ENCODE data around the gene PDE5A. TPM values are rescaled to one million over a fixed set of nuclear protein-coding genes. Genes with fewer than 3 reads are reported as not detected.
"Not testable (repeated sequence)": the region's sequence is repeated elsewhere in the genome, so short reads cannot be mapped to it uniquely, and the experiment has no call there.

Gene PDE5A
- polyA plus RNA-seq, 3 donors: 3.3 to 7.4 (median 7.1) TPM

DNA sequence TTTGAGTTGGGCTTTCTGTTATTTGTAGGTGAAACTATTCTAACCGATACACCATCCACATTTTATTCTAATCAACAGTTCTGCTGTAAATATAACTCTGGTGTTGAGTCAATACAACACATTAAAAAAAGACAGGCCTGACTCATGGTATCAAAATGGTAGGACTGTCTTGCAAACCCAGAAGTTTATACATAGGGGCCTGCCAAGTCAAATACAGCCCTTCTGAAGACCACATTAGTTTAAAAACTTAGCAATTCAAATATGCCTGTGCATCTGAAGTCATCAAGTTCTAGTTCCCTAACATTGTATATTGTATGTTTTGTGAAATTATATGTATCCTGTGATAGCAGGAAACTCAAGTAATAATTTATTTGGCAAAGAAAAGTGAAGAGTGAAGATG is 24.4 kb upstream of the PDE5A start:
- whole genome bisulfite sequencing, 3 donors: 78 to 99% (median 91%) methylated on average over 1 of the region's 1 CpG
- no peak overlapping the region for H3K27ac ChIP-seq (ENCODE audit: low read depth, low read length)

GRCh38 chr4:119648398-119648797 is 19.8 kb upstream of the PDE5A start:
- no peak overlapping the region for H3K27ac ChIP-seq (ENCODE audit: low read depth, low read length)
- 77 to 88% (median 79%) methylated on average over 2 of the region's 2 CpGs for WGBS, 3 donors

DNA sequence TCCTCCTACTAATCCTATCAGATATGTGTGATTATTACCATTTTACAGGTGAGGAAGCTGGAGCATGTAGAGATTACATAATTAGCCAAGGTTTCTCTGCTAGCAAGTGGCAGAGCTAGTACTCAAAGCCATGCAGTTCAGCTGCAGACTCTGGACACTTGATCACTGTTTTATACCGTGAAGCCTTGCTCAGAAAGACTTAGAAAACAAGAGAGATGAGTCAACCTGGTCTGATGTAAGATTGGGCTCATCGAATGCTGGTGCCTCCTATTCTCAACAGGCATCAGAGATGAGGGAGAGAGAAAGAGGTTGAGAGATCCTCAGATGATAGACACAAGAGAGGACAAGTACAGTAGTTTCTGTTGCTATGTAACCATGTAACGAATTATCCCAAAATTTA is 19.0 kb upstream of the PDE5A start:
- H3K27ac ChIP-seq (ENCODE audit: low read depth, low read length): no peak overlapping the region

GRCh38 chr4:119646347-119647071 is 17.9 kb upstream of the PDE5A start:
- H3K27ac ChIP-seq (ENCODE audit: low read depth, low read length): no peak overlapping the region
- WGBS, 3 donors: 50 to 66% (median 54%) methylated on average over 5 of the region's 5 CpGs

More for the DNA sequence above, 19.0 kb upstream of the PDE5A start:
- WGBS, 3 donors: 70 to 85% (median 79%) methylated on average over 3 of the region's 3 CpGs

GRCh38 chr4:119643306-119644042 is 14.9 kb upstream of the PDE5A start:
- no peak overlapping the region for H3K27ac ChIP-seq (ENCODE audit: low read depth, low read length)
- WGBS, 3 donors: 67 to 70% (median 68%) methylated on average over 6 of the region's 6 CpGs

DNA sequence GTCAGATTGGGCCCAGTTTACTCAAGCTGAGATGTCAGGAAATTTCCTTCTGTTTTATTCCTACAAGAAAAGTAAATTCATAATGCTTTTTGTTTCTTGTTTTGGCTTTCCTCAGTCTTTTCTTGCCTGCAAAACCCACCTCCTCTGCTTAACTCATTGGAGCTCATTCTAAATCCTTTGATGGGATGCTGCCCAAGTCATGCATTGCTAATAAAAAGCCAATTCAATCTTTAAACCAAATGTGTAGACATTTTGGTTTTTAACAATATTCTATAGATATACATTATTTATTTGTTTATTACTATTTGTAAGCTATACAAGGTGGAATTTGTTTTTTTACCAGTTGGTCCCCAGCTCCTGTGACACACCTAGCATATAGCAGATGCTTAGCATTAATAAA is 13.2 kb upstream of the PDE5A start:
- H3K27ac ChIP-seq (ENCODE audit: low read depth, low read length): no peak overlapping the region

- H3K27ac ChIP-seq (ENCODE audit: low read depth, low read length): no peak overlapping the region
- 20 to 49% (median 33%) methylated on average over 1 of the region's 1 CpG for WGBS, 3 donors
Observed at GRCh38 chr4:119638359-119638758, 9.8 kb upstream of the PDE5A start.

GRCh38 chr4:119636851-119637250 is 8.2 kb upstream of the PDE5A start:
- H3K27ac ChIP-seq (ENCODE audit: low read depth, low read length): not testable (repeated sequence)

- H3K27ac ChIP-seq (ENCODE audit: low read depth, low read length): no peak overlapping the region
- WGBS, 3 donors: 82 to 92% (median 86%) methylated on average over 1 of the region's 1 CpG
Observed at GRCh38 chr4:119632216-119632615, 3.6 kb upstream of the PDE5A start.

GRCh38 chr4:119629142-119629471 is 503 bp upstream of the PDE5A start:
- 0 to 1% (median 1%) methylated on average over 12 of the region's 12 CpGs for WGBS, 3 donors
- no peak overlapping the region for H3K27ac ChIP-seq (ENCODE audit: low read depth, low read length)

GRCh38 chr4:119627267-119628255 is 1.0 kb downstream of the PDE5A start:
- 1% methylated on average over 85 to 90 of the region's 90 CpGs for WGBS, 3 donors

DNA sequence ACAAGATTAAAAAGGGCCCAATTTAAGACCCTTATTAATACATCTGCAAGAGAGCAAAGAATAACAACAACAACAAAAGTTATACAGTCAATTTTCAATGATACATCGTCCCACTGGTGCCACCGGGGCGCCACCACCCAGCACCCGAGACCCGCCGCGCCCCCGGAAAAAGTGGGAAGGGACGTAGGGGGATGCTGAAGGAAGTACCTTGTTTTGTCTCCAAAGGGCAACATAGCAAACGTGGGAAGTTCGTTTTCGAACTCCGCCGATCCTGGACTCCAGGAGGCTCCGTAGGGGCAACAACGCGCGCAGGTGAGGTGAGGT is 1.7 kb downstream of the PDE5A start:
- 0 to 2% (median 1%) methylated on average over 18 of the region's 18 CpGs for WGBS, 3 donors
- no peak overlapping the region for H3K27ac ChIP-seq (ENCODE audit: low read depth, low read length)

More at GRCh38 chr4:119627267-119628255, 1.0 kb downstream of the PDE5A start:
- no peak overlapping the region for H3K27ac ChIP-seq (ENCODE audit: low read depth, low read length)

GRCh38 chr4:119626420-119626819 is 2.2 kb downstream of the PDE5A start:
- WGBS, 3 donors: 47 to 50% (median 48%) methylated on average over 11 of the region's 11 CpGs
- no peak overlapping the region for H3K27ac ChIP-seq (ENCODE audit: low read depth, low read length)

GRCh38 chr4:119625761-119626160 is 2.8 kb downstream of the PDE5A start:
- 51 to 67% (median 61%) methylated on average over 2 of the region's 2 CpGs for WGBS, 3 donors
- no peak overlapping the region for H3K27ac ChIP-seq (ENCODE audit: low read depth, low read length)

DNA sequence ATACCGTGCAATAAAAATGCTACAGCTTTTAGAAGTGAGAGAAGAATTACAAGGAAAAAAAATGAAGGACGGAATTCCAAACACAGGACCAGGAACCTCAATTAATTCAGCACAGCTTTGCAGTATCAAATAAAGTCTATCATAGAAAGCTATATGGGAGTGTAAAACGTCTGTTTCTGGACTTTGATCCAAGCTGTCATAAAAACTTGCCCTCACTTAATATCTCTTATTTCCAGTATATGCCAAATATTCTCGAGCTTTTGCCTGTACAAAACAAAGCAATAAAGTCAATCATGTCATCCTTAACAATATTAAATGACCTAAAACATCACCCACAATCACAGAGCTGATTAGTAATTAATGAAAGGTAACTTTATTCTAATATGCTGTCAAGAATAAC is 4.2 kb downstream of the PDE5A start:
- WGBS, 3 donors: 49 to 72% (median 63%) methylated on average over 4 of the region's 4 CpGs

DNA sequence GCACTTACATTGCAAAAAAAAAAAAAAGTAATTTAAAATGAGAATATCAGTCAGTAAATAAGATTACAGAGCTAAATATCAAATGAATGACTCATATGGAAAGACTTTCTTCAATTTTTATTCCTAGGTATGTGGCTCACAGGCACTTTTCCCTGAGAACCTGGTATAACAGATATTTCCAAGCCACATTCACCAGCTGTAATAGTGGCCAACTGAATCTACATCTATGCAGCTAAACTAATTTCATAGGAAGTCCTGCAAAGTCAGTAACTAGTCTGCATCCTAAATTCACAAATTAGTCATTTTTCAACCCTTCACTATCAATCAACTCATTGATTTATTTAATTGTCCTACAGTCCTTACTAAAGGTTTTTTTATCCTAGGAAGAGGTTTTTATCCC is 5.6 kb downstream of the PDE5A start:
- no peak overlapping the region for H3K27ac ChIP-seq (ENCODE audit: low read depth, low read length)

More for the DNA sequence above, 4.2 kb downstream of the PDE5A start:
- no peak overlapping the region for H3K27ac ChIP-seq (ENCODE audit: low read depth, low read length)

GRCh38 chr4:119615068-119615719 is 13.4 kb downstream of the PDE5A start:
- H3K27ac ChIP-seq (ENCODE audit: low read depth, low read length): no peak overlapping the region

DNA sequence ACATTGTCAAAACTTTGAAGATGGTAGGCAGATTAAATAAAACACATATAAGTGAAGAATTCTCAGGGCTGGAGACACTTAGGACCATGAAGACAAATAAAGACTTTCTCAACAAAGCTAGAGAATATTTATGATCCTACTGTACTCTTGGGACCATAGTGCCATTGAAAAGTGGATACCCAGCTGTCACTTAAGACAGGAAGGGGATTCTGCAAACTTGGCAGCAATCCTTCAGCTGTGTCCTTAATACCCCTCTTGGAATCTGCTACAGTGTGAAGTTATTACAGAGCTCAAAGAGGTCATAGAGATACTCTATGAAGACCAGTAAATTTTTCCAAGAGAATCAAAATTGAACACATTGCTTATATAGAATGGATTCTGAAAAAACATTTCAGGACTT is 24.3 kb downstream of the PDE5A start:
- H3K27ac ChIP-seq (ENCODE audit: low read depth, low read length): no peak overlapping the region

DNA sequence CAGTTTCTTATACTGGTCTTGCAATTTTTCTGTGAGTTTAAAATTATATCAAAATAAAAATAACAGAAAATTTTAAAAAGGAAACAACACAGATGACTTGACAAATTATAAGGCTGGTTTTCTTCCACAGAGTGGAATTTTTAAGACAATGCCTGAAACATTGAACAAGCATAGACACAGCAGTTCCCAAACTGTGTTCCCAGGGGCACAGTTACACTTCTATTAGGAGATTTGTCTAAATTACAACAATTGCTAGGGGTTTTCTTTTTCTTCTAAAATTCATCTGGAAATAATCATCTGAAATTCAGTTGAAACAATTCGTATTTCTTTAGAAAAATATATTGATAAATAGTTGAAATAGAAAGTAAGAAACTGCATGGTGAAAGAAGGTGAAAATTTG is 26.2 kb downstream of the PDE5A start:
- 71 to 86% (median 74%) methylated on average over 1 of the region's 1 CpG for WGBS, 3 donors
- H3K27ac ChIP-seq (ENCODE audit: low read depth, low read length): no peak overlapping the region

All from adipose tissue (tissue), 3 donors.